OCI-LY1 (cell line): Measurements from ENCODE around the gene USP24.
"Not testable (repeated sequence)": the region's sequence is repeated elsewhere in the genome, so short reads cannot be mapped to it uniquely, and the experiment has no call there.

Experiments
- H2AFZ ChIP-seq: fragments of 200-600 bp; sonication (generic), shearing (Covaris generic); 2 replicates; pipeline ENCODE4 v1.6.0; 2014; ENCODE audit warnings: antibody characterized with exemption, mild to moderate bottlenecking, low read length
- H3F3A ChIP-seq: fragments of 200-600 bp; sonication (generic), shearing (Covaris generic); 2 replicates; pipeline ENCODE4 v1.6.0; 2014; ENCODE audit warnings: mild to moderate bottlenecking, antibody characterized with exemption, low read length, moderate library complexity; ENCODE audit not compliant: insufficient read depth
- H3K27ac ChIP-seq: fragments of 200-600 bp; sonication (generic); 2 replicates; pipeline ENCODE4 v1.5.1; 2014; ENCODE audit warnings: low read length, mixed run types, mild to moderate bottlenecking, low read depth; ENCODE audit not compliant: poor library complexity, severe bottlenecking
- H3K27me3 ChIP-seq: fragments of 200-600 bp; sonication (generic); 2 replicates; pipeline ENCODE4 v1.6.0; 2014; ENCODE audit warnings: antibody characterized with exemption, mild to moderate bottlenecking, low read length, moderate library complexity; ENCODE audit not compliant: insufficient read depth
- H3K36me3 ChIP-seq: fragments of 200-600 bp; sonication (generic); 2 replicates; pipeline ENCODE4 v1.6.1; 2014; ENCODE audit warnings: mild to moderate bottlenecking, antibody characterized with exemption, low read length, moderate library complexity, mixed read lengths; ENCODE audit not compliant: insufficient read depth
- H3K4me1 ChIP-seq: fragments of 200-600 bp; sonication (generic); 2 replicates; pipeline ENCODE4 v1.5.1; 2014; ENCODE audit warnings: mild to moderate bottlenecking, low read length, moderate library complexity; ENCODE audit not compliant: insufficient read depth, severe bottlenecking
- H3K4me2 ChIP-seq: fragments of 200-600 bp; sonication (generic), shearing (Covaris generic); 2 replicates; pipeline ENCODE4 v1.6.1; 2014; ENCODE audit warnings: low read length
- H3K4me3 ChIP-seq: fragments of 200-600 bp; sonication (generic); 2 replicates; pipeline ENCODE4 v1.5.1; 2014; ENCODE audit warnings: low read length, low read depth, mild to moderate bottlenecking, mixed read lengths; ENCODE audit not compliant: poor library complexity, severe bottlenecking
- H3K79me2 ChIP-seq: fragments of 200-600 bp; shearing (Covaris generic); 2 replicates; pipeline ENCODE4 v1.6.1; 2016; ENCODE audit warnings: mixed run types, low read length, mixed read lengths; ENCODE audit not compliant: insufficient read depth
- H3K9ac ChIP-seq: fragments of 200-600 bp; sonication (generic), shearing (Covaris generic); 2 replicates; pipeline ENCODE4 v1.6.1; 2014; ENCODE audit warnings: mild to moderate bottlenecking, low read length, mixed read lengths
- H3K9me2 ChIP-seq: fragments of 200-600 bp; sonication (generic), shearing (Covaris generic); 2 replicates; pipeline ENCODE4 v1.6.1; 2014; ENCODE audit warnings: low read depth, mild to moderate bottlenecking, low read length, mixed read lengths
- H3K9me3 ChIP-seq: fragments of 200-600 bp; shearing (Covaris generic); 2 replicates; pipeline ENCODE4 v1.6.1; 2014; ENCODE audit warnings: low read length, mixed read lengths
- H4K20me1 ChIP-seq: fragments of 200-600 bp; sonication (generic), shearing (Covaris generic); 2 replicates; pipeline ENCODE4 v1.6.0; 2016; ENCODE audit warnings: mild to moderate bottlenecking, low read length; ENCODE audit not compliant: insufficient read depth
- CTCF ChIP-seq: fragments of 200-600 bp; sonication (generic), shearing (Covaris generic); IDR thresholded peaks from 2 replicates; pipeline ENCODE4 v1.5.1; 2017; ENCODE audit warnings: mild to moderate bottlenecking, antibody characterized with exemption, low read length, moderate library complexity, mixed read lengths
- EZH2 ChIP-seq: fragments of 200-600 bp; sonication (generic), shearing (Covaris generic); IDR thresholded peaks from 2 replicates; pipeline ENCODE4 v1.8.0; 2017; ENCODE audit warnings: borderline replicate concordance, mixed run types, mild to moderate bottlenecking, antibody characterized with exemption, low read length, moderate library complexity, mixed read lengths

Gene USP24

GRCh38 chr1:55034476-55035133 lies 180.6 kb downstream of the USP24 start:
- Histone ChIP-seq H2AFZ (no peak overlapping the region), H3K4me2 (no peak overlapping the region), H3F3A (no peaks in the 10 kb centered on the region), H3K27ac (no peak overlapping the region), H3K4me3 (no peak overlapping the region), H3K79me2 (no peaks in the 10 kb centered on the region), H3K27me3 (peaks cover 3% of the 10 kb centered on the region), H3K36me3 (no peaks in the 10 kb centered on the region), H3K9me3 (no peaks in the 10 kb centered on the region), H3K9ac (no peak overlapping the region), H4K20me1 (no peaks in the 10 kb centered on the region), H3K4me1 (no peaks in the 10 kb centered on the region), H3K9me2 (no peaks in the 10 kb centered on the region)
- TF ChIP-seq CTCF (no peak), EZH2 (no peak)

GRCh38 chr1:55033265-55033614 lies 181.9 kb downstream of the USP24 start:
- H3K27me3 ChIP-seq, result peaks cover 3% of the 10 kb centered on the region
- H3K27ac ChIP-seq, result no peak overlapping the region
- H4K20me1 ChIP-seq, result no peaks in the 10 kb centered on the region
- no peaks in the 10 kb centered on the region for H3K9me3 ChIP-seq
- no peak overlapping the region for H3K4me3 ChIP-seq
- no peak overlapping the region for H2AFZ ChIP-seq
- no peaks in the 10 kb centered on the region for H3K79me2 ChIP-seq
- H3K9ac ChIP-seq, result no peak overlapping the region
- H3F3A ChIP-seq, result no peaks in the 10 kb centered on the region
- H3K9me2 ChIP-seq, result no peaks in the 10 kb centered on the region
- no peaks in the 10 kb centered on the region for H3K36me3 ChIP-seq
- no peak overlapping the region for H3K4me2 ChIP-seq
- TF ChIP-seq CTCF (no peak), EZH2 (no peak)
- H3K4me1 ChIP-seq, result no peaks in the 10 kb centered on the region

GRCh38 chr1:55031098-55031497 lies 184.1 kb downstream of the USP24 start:
- not testable (repeated sequence) for H2AFZ ChIP-seq, H3K79me2 ChIP-seq, H3K4me2 ChIP-seq, H3K4me3 ChIP-seq, H3K9me3 ChIP-seq, H4K20me1 ChIP-seq, H3K36me3 ChIP-seq, H3K27me3 ChIP-seq, H3K4me1 ChIP-seq, H3K9me2 ChIP-seq, H3K9ac ChIP-seq, H3F3A ChIP-seq, H3K27ac ChIP-seq

GRCh38 chr1:55026682-55027081 lies 188.5 kb downstream of the USP24 start:
- H2AFZ ChIP-seq, H4K20me1 ChIP-seq, H3F3A ChIP-seq, H3K4me1 ChIP-seq, H3K4me3 ChIP-seq, H3K4me2 ChIP-seq, H3K79me2 ChIP-seq, H3K9me3 ChIP-seq, H3K36me3 ChIP-seq, H3K9me2 ChIP-seq, H3K27me3 ChIP-seq, H3K9ac ChIP-seq, H3K27ac ChIP-seq: not testable (repeated sequence)

GRCh38 chr1:55024163-55024562 lies 191.0 kb downstream of the USP24 start:
- not testable (repeated sequence) for H4K20me1 ChIP-seq, H3K9ac ChIP-seq, H3F3A ChIP-seq, H3K9me2 ChIP-seq, H3K4me2 ChIP-seq, H3K27me3 ChIP-seq, H3K4me1 ChIP-seq, H3K4me3 ChIP-seq, H3K27ac ChIP-seq, H2AFZ ChIP-seq, H3K9me3 ChIP-seq, H3K36me3 ChIP-seq, H3K79me2 ChIP-seq
